ENCODE data around the gene LRRTM3.

GRCh38 chr10:66928776-66929175, 2.9 kb downstream of the LRRTM3 start:
- TF ChIP-seq POLR2A (IDR thresholded peaks at IDR 0.05) (no peak), CTCF (IDR thresholded peaks at IDR 0.05 in 8 of 11, conservative IDR thresholded peaks at IDR 0.05 in 3 of 11) (no peak)

Data from spleen (tissue), 7 donors.